GM18517 (cell line): ENCODE measurements around the gene ZBTB40.

Source experiments
- ATAC-seq: cut with Tn5 transposase; IDR thresholded peaks from one replicate; pipeline ENCODE4 v1.9.1; 2021; ENCODE audit warnings: mild to moderate bottlenecking, moderate library complexity; ENCODE audit not compliant: unreplicated experiment

Gene ZBTB40, protein sequence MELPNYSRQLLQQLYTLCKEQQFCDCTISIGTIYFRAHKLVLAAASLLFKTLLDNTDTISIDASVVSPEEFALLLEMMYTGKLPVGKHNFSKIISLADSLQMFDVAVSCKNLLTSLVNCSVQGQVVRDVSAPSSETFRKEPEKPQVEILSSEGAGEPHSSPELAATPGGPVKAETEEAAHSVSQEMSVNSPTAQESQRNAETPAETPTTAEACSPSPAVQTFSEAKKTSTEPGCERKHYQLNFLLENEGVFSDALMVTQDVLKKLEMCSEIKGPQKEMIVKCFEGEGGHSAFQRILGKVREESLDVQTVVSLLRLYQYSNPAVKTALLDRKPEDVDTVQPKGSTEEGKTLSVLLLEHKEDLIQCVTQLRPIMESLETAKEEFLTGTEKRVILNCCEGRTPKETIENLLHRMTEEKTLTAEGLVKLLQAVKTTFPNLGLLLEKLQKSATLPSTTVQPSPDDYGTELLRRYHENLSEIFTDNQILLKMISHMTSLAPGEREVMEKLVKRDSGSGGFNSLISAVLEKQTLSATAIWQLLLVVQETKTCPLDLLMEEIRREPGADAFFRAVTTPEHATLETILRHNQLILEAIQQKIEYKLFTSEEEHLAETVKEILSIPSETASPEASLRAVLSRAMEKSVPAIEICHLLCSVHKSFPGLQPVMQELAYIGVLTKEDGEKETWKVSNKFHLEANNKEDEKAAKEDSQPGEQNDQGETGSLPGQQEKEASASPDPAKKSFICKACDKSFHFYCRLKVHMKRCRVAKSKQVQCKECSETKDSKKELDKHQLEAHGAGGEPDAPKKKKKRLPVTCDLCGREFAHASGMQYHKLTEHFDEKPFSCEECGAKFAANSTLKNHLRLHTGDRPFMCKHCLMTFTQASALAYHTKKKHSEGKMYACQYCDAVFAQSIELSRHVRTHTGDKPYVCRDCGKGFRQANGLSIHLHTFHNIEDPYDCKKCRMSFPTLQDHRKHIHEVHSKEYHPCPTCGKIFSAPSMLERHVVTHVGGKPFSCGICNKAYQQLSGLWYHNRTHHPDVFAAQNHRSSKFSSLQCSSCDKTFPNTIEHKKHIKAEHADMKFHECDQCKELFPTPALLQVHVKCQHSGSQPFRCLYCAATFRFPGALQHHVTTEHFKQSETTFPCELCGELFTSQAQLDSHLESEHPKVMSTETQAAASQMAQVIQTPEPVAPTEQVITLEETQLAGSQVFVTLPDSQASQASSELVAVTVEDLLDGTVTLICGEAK

DNA sequence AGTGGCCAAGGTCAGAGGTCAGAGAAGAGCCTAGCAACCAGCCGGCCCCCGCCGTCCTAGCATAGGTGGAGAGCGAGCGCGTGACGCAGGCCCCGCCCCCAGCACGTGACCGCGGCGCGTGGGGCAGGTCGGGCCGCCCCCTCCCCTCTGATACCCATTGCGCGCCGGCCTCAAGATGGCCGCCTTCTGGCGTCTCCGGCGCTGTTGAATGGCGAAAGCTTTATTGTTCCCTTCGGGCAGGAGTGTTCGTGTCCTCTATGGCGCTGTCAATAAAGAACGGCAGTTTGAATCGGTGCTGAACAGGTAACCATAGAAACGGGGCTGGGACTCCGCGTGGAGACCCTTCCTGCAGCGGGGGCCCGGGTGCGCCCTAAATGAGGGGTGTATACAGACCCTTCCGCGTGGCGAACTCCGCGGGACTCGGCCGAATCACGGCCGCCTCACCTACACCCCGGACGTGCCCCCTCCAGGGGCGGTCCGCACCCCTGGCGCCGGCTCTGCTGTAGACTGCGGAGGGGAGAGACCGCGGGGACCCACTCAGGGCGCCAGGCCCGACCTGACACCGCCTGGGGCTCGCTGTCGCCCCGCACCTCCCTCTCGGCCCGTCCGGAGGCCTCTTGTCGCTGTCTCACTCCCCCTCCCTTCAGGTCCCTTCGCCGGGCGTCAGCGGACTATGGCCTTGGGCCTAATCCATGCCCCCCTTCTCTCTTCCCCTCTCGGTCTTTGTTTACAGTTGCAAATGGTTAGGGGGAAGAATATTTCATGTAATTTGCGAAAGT, at the start of gene ZBTB40:
Gene ZBTB40 (plus strand): TSS at position 150 of the 779 bp plus-strand sequence. CDS start 38,098 bp downstream, outside the sequence.
- peak; percentile 77 for ATAC-seq

- no peak for ATAC-seq
Measured at GRCh38 chr1:22402356-22403053, 49.1 kb upstream of the ZBTB40 start.

DNA sequence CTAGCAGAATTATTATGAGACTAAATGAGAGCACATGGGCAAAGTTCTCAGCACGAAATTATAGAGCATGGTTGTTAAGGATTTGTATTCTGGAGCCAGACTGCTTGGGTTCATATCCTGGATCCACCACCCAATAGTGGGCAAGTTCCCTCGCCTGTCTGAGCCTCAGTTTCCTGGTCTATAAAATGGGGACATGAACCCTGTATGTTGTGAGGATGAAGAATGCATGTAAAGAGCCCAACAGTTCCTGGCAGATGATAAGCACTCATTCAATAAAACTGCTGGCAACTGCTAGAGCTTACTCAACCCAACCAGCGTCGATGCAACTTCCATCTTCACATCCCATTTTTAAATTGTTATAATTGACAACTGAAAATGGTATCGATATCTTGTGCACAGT, 47.2 kb upstream of the ZBTB40 start:
- no peak for ATAC-seq

DNA sequence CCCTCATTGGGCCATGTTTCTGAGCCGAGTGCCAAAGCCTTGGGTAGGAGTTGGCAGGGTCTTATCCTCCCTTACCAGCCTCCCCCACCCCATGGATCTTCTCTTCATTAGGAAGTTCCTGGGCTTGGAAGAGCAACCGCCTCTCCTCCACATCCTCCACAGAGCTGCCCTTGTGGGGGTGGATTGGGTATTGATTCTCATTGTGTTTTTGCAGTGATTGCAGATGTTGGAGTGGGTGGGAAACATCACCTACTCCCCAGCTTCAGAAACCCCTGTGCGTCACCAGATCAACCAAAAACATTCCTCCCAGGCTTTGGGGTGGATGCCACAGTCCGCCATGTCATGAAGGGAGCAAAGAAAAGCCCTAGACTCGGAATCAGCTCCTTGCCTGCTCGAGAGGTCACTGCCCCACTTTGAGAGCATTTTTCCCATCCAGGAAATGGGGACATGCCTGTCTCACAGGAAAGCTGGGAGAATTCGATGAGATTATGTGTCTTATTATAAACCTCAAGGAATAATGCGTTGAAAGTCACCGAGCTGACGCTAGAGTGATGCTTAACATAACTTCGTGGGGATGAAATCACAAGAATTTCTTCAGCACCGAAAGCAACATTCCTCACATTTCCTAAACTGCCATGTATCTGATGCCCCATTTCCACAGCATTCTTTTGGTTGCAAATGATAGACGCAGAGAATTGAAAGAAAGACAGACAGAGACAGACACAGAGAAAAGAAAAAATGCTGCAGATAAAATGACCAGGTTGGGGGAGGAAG, 44.7 kb upstream of the ZBTB40 start:
- ATAC-seq = no peak

- no peak for ATAC-seq
Measured at GRCh38 chr1:22408230-22408629, 43.4 kb upstream of the ZBTB40 start.

- ATAC-seq = no peak
Measured at GRCh38 chr1:22410401-22410800, 41.2 kb upstream of the ZBTB40 start.

- ATAC-seq = no peak
Measured at GRCh38 chr1:22410928-22411495, 40.6 kb upstream of the ZBTB40 start.

- no peak for ATAC-seq
Measured at GRCh38 chr1:22411589-22411988, 40.1 kb upstream of the ZBTB40 start.

GRCh38 chr1:22412932-22413727, 38.5 kb upstream of the ZBTB40 start:
- no peak for ATAC-seq

DNA sequence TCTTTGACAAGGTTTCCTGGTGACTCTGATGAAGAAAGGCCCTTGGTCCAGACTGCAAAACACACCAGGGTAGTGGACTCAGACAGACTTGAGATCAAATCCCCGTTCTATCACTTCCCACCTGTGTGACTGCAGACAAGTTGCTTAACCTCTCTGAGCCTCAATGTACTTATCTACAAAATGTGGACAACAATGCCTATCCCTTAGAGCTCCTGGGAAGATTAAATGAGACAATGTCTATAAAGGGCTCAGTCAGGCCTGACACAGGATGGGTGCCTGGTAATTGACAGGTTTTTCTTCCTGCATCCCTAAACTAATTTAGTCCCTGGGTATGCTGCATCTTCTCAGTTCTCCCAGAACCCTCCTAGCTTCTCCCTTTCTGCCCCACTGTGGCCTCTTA, 37.9 kb upstream of the ZBTB40 start:
- no peak for ATAC-seq

DNA sequence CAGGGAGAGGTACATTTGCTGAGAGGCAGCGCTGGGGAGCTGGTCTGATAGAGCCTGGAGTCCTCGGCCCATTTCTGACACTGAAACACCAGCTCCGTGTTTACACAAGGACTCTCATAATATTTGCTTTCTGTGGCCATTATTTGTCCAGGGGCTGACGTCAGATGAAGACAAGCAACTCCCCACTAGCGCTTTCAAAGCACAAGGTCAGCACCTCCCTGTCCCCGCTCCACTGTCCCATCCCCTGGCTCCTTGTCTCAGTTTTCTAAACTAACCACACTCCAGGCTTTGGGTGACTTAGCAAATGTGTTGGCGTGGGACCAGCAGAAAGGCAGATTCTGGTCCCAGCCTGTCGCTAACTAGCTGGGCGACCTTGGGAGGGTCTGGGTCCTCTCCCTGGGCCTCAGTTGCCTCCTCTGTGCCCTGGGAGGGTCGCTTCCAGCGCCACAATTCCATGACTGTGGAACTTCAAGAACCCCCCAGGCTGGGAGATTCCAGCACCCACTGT, 37.4 kb upstream of the ZBTB40 start:
- ATAC-seq = no peak

DNA sequence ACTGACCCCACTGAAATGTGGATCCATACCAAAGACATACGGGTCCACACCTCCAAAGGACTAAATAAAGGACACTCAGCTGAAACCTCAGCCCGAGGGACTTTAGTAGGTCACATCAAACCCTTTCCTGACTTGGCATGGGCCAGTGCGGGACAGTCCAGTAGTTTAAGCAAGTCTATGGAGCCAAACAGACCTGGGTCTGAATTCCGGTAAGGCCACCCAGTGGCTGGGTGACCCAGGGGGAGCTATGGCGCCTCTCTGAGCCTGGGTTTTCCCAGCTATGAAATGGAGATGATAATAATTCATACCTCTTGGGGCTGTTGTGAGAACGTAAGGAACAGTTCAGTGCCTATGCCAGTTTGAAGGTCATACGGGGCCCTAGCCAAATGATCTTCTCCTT, 36.2 kb upstream of the ZBTB40 start:
- no peak for ATAC-seq

DNA sequence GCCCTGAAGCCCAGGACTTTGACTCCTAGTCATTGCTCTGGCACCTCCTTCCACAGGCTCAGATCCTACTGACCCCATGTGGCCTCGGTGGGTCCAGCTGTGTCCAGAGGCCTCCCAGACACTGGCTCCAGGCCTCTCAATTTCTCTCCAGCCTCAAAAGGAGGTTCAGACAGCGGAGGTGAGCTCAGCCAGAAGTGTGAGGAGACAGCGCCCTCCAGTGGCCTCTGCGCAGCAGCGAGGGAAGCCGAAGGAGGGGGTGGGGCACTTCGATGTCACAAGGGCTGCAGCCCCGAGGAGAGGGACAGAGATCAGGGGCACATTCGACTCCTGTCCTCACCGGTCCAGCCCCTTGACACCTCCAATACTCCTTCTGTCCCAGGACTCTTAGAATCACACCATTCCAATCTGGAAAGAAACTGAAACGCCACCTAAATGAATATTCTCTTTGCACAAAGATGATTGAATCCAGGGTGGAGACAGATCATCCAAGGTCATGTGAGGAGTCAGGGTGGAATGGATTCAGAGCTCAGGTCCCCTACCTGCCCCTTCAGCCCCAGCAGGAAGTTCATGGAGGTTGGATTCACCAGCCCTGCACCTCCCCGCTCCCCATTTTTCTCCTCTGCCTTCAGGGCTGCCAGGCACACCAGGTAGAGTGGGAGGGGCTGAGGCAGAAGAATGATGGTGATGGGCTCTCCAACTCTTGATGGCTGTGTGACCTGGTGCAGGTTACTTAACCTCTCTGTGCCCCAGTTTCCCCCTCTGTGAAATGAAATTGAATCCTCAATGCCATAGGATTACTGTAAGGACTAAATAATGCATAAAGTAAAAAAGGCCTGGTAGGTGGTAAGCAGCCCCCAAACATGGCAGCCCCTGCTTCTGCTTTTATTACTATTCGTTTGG, 34.8 kb upstream of the ZBTB40 start:
- no peak for ATAC-seq

- no peak for ATAC-seq
Measured at GRCh38 chr1:22417466-22417865, 34.2 kb upstream of the ZBTB40 start.

DNA sequence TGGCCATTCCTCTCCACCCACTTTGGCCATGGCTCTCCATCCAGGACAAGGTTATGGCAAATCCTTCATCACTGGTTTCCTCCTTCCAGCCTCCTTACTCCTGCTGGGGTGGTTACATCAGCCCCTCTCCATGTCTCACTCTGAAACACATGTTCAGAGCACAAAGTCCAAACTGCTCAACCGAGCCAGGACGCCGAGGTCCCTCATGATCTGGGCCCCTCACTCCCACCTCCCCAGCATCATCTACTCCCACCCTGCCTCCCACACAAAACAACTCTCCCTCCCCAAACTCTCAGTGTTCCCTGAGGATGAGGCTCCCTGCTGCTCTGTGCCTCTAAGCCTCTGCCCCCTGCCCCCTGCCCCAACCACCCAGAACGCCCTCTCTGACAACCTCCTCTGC, 33.3 kb upstream of the ZBTB40 start:
- ATAC-seq = no peak

GRCh38 chr1:22418933-22419382, 32.7 kb upstream of the ZBTB40 start:
- ATAC-seq = no peak
